ENCODE measurements around the gene SLC29A3. TPM values are rescaled to one million over a fixed set of nuclear protein-coding genes. Genes with fewer than 3 reads are reported as not detected.

SLC29A3 gene
- total RNA-seq, 2 experiments from 2014 or later, result 1.2 to 1.5 TPM

DNA sequence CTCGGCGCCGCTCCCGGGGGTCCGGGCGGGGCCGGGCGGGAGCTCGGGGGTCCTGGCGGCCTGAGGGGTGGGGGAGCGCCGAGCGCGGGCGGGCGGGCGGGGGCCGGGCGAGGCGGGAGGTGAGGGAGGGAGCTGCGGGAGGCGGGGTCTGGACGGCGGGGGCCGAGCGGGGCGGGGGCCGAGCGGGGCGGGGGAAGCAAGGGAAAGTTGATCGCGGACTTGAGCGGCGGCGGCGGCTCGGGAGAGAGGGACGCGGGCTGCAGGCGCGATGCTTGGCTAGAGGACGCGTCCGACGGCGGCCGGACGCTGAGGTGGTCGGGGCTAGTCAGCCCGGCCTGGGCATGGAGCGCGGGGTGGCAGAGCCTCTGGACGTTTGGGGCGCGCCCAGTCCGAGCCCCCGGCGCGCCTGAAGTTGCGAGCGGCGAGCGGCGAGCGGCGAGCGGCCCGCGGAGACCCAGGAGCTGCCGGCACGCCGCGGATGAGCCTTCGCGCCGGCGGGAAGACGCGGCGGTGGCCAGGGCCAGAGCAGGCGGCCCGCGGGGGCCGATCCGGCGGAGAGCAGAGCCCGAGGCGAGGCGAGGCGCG, 77.7 kb downstream of the SLC29A3 start, which contains the start of gene CDH23:
Gene CDH23 (plus strand): TSS at position 210 of the 585 bp plus-strand sequence. CDS start 42,912 bp downstream, outside the sequence.
- no peak for DNase-seq
- CTCF ChIA-PET, result interaction anchor here (1.3 to 5.1 kb wide), 9 partner anchors 12 to 415 kb away, joined by 3 to 40 read pairs (median 5); no protein-coding TSS in a partner anchor
- Mint-ChIP-seq H3K4me1 (ENCODE audit: low read depth) (peaks cover 2% of the 10 kb centered on the region), H3K36me3 (ENCODE audit: low read depth) (no peaks in the 10 kb centered on the region), H3K9me3 (no peaks in the 10 kb centered on the region), H3K27ac (no peak within 1 kb of the TSS), H3K27me3 (ENCODE audit: low read depth) (peaks cover 52% of the 10 kb centered on the region), H3K4me3 (peak within 1 kb of the TSS; percentile 45)
- intact Hi-C loops (cut with micrococcal nuclease), result loop anchor here (1.0 to 5.0 kb wide), 5 partner anchors 173 to 500 kb away; no protein-coding TSS in a partner anchor

DNA sequence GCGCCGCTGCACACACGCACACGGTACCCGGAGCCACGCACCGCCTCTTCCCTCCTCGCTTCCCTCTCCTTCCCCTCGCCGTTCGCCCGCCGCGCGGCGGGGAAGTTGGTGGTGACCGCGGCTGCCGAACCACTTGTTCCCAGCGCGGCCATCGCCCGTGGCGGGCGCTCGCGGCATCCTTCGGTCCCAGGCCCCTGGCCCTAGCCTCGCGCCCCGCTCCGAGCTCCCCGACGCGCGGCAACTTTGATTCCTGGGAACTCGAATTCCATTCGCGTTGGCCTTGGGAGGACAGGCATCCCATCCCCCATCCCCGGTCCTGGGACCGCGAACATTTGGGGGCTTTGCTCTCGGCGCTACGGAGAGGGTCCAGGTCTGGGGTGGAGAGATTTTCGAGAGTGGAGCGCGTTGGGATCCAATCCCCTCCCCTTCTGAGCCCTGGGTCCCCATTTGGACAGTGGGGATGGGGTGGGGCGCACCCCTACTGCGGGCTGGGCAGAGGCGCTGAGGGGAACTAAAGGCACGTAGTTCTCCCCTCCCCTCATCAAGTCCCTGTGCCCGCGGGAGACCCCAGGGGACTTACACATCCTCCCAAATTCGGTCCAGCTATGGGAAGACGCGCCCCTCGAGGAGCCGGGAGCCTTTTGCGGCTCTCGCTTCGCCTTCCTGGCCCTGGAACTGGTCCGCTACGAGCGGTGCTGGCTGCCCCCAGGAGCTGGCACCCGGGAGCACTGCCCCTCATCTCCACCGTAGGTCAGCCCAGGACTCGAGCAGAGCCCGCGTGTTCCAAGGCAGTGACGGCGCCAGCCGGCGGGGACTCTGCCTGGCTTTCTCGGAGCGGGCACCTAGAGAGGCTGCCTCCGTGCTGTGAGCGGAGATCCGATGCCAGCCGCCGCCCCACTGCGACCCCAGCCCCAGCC, 78.5 kb downstream of the SLC29A3 start:
- peak overlapping the region; percentile 32 for H3K4me3 Mint-ChIP-seq
- CTCF ChIA-PET, result interaction anchor here (0.6 to 5.1 kb wide), 3 partner anchors 76 to 310 kb away, joined by 3 to 40 read pairs (median 9); no protein-coding TSS in a partner anchor
- no peak overlapping the region for H3K27ac Mint-ChIP-seq
- peaks cover 52% of the 10 kb centered on the region for H3K27me3 Mint-ChIP-seq (ENCODE audit: low read depth)
- H3K36me3 Mint-ChIP-seq (ENCODE audit: low read depth), result no peaks in the 10 kb centered on the region
- H3K9me3 Mint-ChIP-seq, result no peaks in the 10 kb centered on the region
- DNase-seq, result no peak
- intact Hi-C loops (cut with micrococcal nuclease), result loop anchor here (2.0 to 5.0 kb wide), 2 partner anchors 299 to 500 kb away; no protein-coding TSS in a partner anchor
- H3K4me1 Mint-ChIP-seq (ENCODE audit: low read depth), result peaks cover 2% of the 10 kb centered on the region

DNA sequence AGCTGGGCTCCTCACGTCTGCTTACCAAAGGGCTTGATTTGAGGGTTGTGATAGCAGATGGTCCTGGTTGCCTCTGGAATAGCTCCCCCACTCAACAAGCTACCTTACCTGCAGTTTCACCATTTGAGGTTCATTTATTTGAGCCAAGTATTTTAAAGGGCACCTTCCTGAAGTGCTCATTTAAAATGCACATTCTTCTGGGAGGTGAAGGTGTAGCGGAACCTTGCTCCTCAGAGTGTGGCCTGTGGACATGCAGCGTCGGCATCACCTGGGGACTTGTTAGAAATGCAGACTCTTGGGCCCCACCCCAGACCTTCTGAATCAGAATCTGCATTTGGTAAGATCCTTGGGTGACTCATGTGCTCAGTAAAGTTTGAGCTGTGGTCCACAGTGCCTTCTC, 79.9 kb downstream of the SLC29A3 start:
- CTCF ChIA-PET, result interaction anchor here (0.6 to 5.1 kb wide), 9 partner anchors 8 to 731 kb away, joined by 3 to 40 read pairs (median 3); no protein-coding TSS in a partner anchor
- DNase-seq, result no peak
- Mint-ChIP-seq H3K27ac (no peak overlapping the region), H3K27me3 (ENCODE audit: low read depth) (peaks cover 48% of the 10 kb centered on the region), H3K9me3 (no peaks in the 10 kb centered on the region), H3K4me3 (no peak overlapping the region), H3K4me1 (ENCODE audit: low read depth) (peaks cover 2% of the 10 kb centered on the region), H3K36me3 (ENCODE audit: low read depth) (no peaks in the 10 kb centered on the region)
- intact Hi-C loops (cut with micrococcal nuclease), result loop anchor here (5.0 kb wide), 1 partner anchor 498 kb away; no protein-coding TSS in a partner anchor

DNA sequence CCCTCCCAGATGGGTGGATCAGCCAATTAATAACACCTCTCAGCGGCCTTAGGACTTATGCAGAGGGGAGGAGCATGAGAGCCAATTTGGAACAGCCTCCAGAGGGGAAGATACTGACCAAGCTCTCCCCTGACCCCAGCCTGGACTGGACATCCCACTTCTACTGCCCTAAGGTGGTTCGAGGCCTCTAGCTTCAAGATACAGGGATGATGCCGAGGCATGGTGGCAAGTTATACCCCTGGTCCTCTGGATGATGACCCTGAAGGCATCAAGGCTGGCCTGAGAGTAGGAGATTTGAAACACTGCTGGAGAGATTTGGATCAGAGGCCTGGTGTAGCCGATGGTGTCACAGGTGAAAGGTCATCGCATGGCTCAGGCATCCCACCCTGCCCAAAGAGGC, 80.9 kb downstream of the SLC29A3 start:
- Mint-ChIP-seq H3K27me3 (ENCODE audit: low read depth) (peaks cover 43% of the 10 kb centered on the region), H3K4me3 (no peak overlapping the region), H3K9me3 (no peaks in the 10 kb centered on the region), H3K27ac (no peak overlapping the region), H3K36me3 (ENCODE audit: low read depth) (no peaks in the 10 kb centered on the region), H3K4me1 (ENCODE audit: low read depth) (peaks cover 2% of the 10 kb centered on the region)
- no peak for DNase-seq
- intact Hi-C loops (cut with micrococcal nuclease), result loop anchor here (5.0 kb wide), 1 partner anchor 497 kb away; no protein-coding TSS in a partner anchor
- CTCF ChIA-PET, result interaction anchor here (0.9 to 1.6 kb wide), 3 partner anchors 9 to 149 kb away, joined by 3 read pairs; no protein-coding TSS in a partner anchor

DNA sequence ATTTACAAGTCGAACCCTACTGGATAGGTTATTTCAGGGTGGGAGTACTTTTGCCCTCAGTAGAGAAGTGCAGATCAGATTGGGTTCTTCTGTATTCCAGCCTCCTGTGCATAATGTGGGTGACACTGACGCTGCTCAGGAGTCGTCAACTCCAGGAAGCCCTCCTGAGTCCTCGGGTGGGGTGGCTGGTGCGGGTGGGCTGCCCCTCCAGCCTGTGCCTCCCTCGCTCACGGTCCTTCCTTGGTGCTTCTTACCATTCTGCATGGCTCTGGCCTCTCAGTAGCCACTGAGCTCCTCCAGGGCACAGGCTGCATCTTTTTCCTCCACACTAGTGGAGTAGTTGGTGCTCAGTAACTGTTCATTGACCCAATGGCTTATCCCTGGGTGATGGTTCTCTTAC, 82.0 kb downstream of the SLC29A3 start:
- CTCF ChIA-PET, result no interaction called here
- Mint-ChIP-seq H3K9me3 (no peaks in the 10 kb centered on the region), H3K4me3 (no peak overlapping the region), H3K4me1 (ENCODE audit: low read depth) (peaks cover 2% of the 10 kb centered on the region), H3K27ac (no peak overlapping the region), H3K27me3 (ENCODE audit: low read depth) (peaks cover 32% of the 10 kb centered on the region), H3K36me3 (ENCODE audit: low read depth) (no peaks in the 10 kb centered on the region)
- intact Hi-C loops (cut with micrococcal nuclease), result no loop called here
- no peak for DNase-seq

DNA sequence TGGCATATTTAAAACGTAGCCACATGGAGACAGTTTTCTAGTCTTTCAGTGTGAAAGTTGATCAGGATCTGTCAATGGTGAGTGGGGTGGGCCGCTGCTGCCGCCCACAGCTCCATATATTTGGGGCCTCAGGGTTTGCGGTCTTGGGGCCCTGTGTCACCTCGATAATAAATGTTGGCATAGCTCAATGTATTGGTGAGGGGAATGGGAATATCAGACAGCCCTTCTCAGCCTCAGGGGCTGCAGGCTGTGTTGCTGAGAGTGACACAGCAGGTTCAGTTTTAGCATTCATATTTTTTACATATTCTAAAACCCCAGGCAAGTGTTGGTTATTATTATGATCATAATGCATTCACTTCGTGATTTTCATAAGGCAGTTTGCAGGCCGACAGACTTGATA, 82.9 kb downstream of the SLC29A3 start:
- Mint-ChIP-seq H3K4me3 (no peak overlapping the region), H3K27ac (no peak overlapping the region), H3K36me3 (ENCODE audit: low read depth) (no peaks in the 10 kb centered on the region), H3K9me3 (no peaks in the 10 kb centered on the region), H3K4me1 (ENCODE audit: low read depth) (peaks cover 2% of the 10 kb centered on the region), H3K27me3 (ENCODE audit: low read depth) (peaks cover 31% of the 10 kb centered on the region)
- intact Hi-C loops (cut with micrococcal nuclease), result no loop called here
- CTCF ChIA-PET, result no interaction called here
- no peak for DNase-seq

DNA sequence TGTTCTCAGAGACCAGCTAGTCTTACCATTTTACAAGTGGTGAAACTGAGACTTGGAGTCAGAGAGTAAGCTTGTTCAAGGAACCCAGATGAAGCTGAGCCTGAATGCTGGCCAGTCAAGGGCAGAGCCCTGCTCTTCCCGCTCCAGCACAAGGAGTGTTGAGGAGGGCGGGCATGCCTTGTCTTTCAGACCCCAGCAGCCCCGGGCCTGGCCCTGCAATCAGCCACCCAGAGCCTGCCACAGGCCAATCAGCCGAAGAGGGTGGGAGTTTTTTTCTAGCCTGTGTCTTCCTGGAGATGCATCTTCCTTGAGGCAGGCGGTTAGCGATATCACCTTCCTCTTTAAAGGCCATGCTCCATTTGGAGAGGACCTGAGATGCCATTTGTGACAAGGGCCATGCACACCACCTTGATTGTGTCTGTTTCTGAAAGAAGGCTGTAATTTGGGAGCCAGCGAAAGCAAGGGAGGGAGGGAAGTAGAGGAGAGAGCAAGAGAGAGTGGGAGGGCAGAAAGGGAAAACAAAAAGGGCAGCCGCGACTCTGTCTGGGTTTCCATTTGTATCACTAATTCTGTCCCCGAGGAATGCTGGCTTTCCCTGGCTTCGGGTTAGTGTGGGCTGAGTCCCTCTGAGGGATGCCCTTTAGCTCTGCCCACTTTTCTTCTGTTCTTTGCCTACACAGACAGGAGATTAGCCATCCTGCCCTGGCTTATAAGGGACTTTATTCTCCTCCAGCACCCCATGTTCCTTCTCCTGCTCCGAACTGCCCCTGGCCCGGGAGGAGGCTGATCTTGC, 85.6 kb downstream of the SLC29A3 start:
- DNase-seq, result no peak
- no peak overlapping the region for H3K4me3 Mint-ChIP-seq
- no peaks in the 10 kb centered on the region for H3K36me3 Mint-ChIP-seq (ENCODE audit: low read depth)
- intact Hi-C loops (cut with micrococcal nuclease), result no loop called here
- peaks cover 7% of the 10 kb centered on the region for H3K27me3 Mint-ChIP-seq (ENCODE audit: low read depth)
- H3K9me3 Mint-ChIP-seq, result no peaks in the 10 kb centered on the region
- no peak overlapping the region for H3K27ac Mint-ChIP-seq
- H3K4me1 Mint-ChIP-seq (ENCODE audit: low read depth), result no peaks in the 10 kb centered on the region
- CTCF ChIA-PET, result interaction anchor here (1.0 kb wide), 1 partner anchor 164 kb away, joined by 3 read pairs; no protein-coding TSS in a partner anchor

DNA sequence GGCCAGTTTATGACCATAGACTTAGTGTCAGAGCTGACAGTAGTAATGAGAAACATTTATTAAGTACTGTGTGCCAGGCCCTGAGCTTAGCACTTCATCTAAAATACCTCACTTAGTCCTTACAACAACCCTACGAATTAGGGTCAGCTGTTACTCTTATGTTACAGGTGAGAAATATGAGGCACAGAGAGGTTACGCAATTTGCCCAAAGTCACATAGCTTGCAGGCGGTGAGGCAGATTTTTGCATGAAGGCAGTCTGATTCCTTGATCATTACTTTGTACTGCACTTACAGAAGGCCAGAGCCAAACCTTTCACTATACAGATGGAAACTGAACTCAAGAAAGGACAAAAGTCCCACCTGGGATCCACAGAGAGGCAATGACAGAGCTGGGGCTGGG, 87.8 kb downstream of the SLC29A3 start:
- H3K4me3 Mint-ChIP-seq, result no peak overlapping the region
- DNase-seq, result no peak
- CTCF ChIA-PET, result interaction anchor here (0.6 kb wide), 1 partner anchor 24 kb away, joined by 5 read pairs; no protein-coding TSS in a partner anchor
- no peaks in the 10 kb centered on the region for H3K4me1 Mint-ChIP-seq (ENCODE audit: low read depth)
- no peak overlapping the region for H3K27ac Mint-ChIP-seq
- H3K36me3 Mint-ChIP-seq (ENCODE audit: low read depth), result no peaks in the 10 kb centered on the region
- H3K27me3 Mint-ChIP-seq (ENCODE audit: low read depth), result peaks cover 2% of the 10 kb centered on the region
- intact Hi-C loops (cut with micrococcal nuclease), result no loop called here
- peaks cover 9% of the 10 kb centered on the region for H3K9me3 Mint-ChIP-seq

DNA sequence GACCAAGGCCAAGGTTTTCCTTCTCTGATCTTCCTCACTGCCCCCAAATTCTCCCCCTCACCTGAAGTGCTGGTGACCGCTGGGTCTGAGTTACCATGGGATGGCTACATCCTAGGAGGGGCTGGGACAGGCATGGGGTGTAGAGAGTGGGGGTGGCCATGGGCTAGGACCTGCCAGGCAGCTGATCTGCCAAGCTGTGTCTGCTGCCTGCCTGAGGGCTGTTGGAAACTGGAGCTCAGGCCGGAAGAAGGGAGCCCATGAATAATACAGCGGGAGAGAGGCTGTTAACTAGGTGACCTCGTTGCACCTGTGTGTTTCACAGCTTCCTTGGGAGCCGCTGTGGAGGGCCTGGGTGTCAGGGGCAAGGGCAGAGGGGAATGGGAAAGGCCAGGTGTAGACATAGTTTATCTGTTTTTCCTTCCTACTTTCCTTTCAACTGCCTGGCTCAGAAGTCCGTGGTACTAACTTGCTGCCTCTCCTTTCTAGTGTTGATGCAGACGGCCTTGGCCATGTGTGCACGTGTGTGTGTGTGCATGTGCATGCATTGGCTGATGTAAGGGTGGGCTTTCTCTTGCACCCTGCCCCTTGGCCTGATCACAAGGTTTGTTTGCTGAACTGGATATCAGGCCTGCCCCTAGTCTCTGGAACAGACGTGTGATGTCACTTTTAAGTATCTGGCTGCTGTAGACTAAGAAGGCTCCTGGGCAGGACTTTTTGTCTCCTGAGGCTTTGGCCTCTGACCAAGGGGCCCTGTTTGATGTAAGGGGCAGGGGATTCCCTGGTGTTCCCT, 89.6 kb downstream of the SLC29A3 start:
- Mint-ChIP-seq H3K9me3 (peaks cover 12% of the 10 kb centered on the region), H3K27ac (no peak overlapping the region), H3K4me1 (ENCODE audit: low read depth) (no peaks in the 10 kb centered on the region), H3K36me3 (ENCODE audit: low read depth) (peaks cover 3% of the 10 kb centered on the region), H3K4me3 (no peak overlapping the region), H3K27me3 (ENCODE audit: low read depth) (peaks cover 2% of the 10 kb centered on the region)
- DNase-seq, result no peak
- intact Hi-C loops (cut with micrococcal nuclease), result no loop called here
- CTCF ChIA-PET, result no interaction called here

DNA sequence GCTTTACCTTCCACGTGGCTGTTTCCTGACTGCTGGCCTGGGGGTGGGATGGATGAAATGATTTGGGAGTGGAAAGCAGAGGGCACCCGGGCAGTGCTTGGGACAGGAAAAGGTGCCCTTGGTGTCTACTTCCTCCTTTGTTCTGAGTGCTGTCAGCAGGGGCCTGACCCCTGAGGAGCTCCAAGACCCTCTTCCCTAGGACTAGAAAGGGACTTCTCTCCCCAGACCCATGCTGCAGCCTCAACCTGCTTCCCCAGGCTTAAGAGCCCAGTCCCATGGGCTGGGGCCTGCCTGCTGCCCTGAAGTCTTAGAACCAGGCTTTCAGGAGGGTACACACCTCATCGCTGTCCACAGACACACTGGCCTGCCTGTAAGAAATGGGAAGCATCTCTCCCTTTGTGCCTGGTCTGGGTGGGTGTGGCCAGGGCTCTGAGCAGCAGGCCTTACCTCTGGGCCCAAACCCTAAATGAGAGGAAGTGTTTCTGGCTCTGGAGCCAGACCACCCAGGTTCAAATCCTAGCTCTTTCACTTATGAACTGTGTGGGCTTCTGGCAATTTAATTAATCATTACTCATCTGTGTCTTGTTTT, 90.6 kb downstream of the SLC29A3 start:
- Mint-ChIP-seq H3K4me1 (ENCODE audit: low read depth) (no peaks in the 10 kb centered on the region), H3K27ac (no peak overlapping the region)
- CTCF ChIA-PET, result interaction anchor here (1.2 kb wide), 1 partner anchor 287 kb away, joined by 3 read pairs; no protein-coding TSS in a partner anchor

More for the DNA sequence above, 90.6 kb downstream of the SLC29A3 start:
- H3K27me3 Mint-ChIP-seq (ENCODE audit: low read depth), result no peaks in the 10 kb centered on the region
- H3K9me3 Mint-ChIP-seq, result peaks cover 12% of the 10 kb centered on the region
- intact Hi-C loops (cut with micrococcal nuclease), result no loop called here
- DNase-seq, result no peak
- H3K4me3 Mint-ChIP-seq, result no peak overlapping the region
- H3K36me3 Mint-ChIP-seq (ENCODE audit: low read depth), result peaks cover 3% of the 10 kb centered on the region

Data from activated naive CD4-positive, alpha-beta T cell treated with anti-CD3 and anti-CD28 coated beads for 36 hours (primary cell).